K562 treated with DMSO at 1 percent for 12 hours (cell line): ENCODE measurements around the gene HTR2B. TPM values are rescaled to one million over a fixed set of nuclear protein-coding genes. Genes with fewer than 3 reads are reported as not detected.

Experiments
- total RNA-seq: library from RNA; unstranded; fragments of 300-600 nt; gene quantifications from 2 replicates; pipeline ENCODE4 v1.2.3, GENCODE V29; 2022; ENCODE audit not compliant: insufficient read depth

HTR2B gene
- total RNA-seq, result not detected in 2 replicates

DNA sequence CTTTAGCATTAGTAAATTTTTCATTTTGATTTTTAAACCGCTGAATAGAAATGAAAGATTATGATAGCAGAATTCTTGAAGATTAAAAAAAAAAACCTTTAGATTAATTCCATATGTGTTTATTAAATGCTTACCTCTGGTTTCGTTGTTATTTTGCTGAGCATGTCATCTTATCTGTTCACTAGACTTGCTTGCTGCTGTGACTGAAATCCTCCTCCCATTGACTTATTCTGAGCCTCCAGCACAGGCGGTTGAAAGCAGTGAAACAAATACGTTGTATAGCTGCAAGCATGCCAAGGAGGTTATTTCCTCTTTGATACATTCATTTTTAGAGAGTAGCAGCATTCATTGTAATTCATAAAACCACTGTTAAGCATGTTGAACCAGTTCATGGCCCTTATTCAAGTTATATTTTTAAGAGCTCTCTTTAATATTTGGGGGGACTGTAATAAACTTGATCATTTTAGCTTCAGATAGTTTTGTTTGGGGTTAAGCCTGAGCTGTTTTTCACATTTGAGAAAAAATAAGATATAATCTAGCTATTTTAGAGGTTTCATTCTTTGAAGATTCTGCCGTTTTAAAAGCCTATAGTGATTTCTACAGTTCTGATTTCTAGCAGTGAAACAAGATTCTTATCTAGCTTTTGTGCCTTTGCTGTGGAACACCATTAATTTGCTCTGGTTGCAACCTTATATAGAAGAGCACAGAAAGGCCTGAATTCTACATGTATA lies at the start of gene HTR2B:
Gene HTR2B (minus strand): TSS at position 205 of the 731 bp plus-strand sequence. CDS start 1,278 bp downstream, outside the sequence.

Other genes starting within 250 kb of the HTR2B start
- gene GPR55, start 199.8 kb downstream of the HTR2B start, total RNA-seq, result 0.26 TPM in 1 of 2 replicates, not detected in the other
- not detected in 2 replicates for gene SPATA3, start 128.9 kb downstream of the HTR2B start, total RNA-seq
- gene C2orf72, start 87.5 kb downstream of the HTR2B start, total RNA-seq, result not detected in 2 replicates
- 60.4 and 77.8 TPM in 2 replicates for gene PSMD1, start 68.2 kb downstream of the HTR2B start, total RNA-seq
- 2.2 and 5.1 TPM in 2 replicates for gene ARMC9, start 73.6 kb upstream of the HTR2B start, total RNA-seq